HG03066 (cell line): Measurements from ENCODE around the gene IQSEC1.

ENCODE experiments used
- ATAC-seq: cut with Tn5 transposase; IDR thresholded peaks from one replicate; pipeline ENCODE4 v1.9.1; 2021; ENCODE audit warnings: low read depth; ENCODE audit not compliant: unreplicated experiment

IQSEC1 gene

GRCh38 chr3:12961007-12961696 lies 112.1 kb downstream of the IQSEC1 start:
- ATAC-seq = no peak

- no peak for ATAC-seq
Observed at GRCh38 chr3:12960497-12960896, 112.7 kb downstream of the IQSEC1 start.

GRCh38 chr3:12959838-12960378 lies 113.3 kb downstream of the IQSEC1 start:
- no peak for ATAC-seq

GRCh38 chr3:12959410-12959809 lies 113.8 kb downstream of the IQSEC1 start:
- no peak for ATAC-seq

- no peak for ATAC-seq
Observed at GRCh38 chr3:12957824-12958792, 115.1 kb downstream of the IQSEC1 start.

GRCh38 chr3:12957339-12957738 lies 115.9 kb downstream of the IQSEC1 start:
- ATAC-seq = no peak

- no peak for ATAC-seq
Observed at GRCh38 chr3:12956316-12956660, 116.9 kb downstream of the IQSEC1 start.

- no peak for ATAC-seq
Observed at GRCh38 chr3:12955651-12956315, 117.4 kb downstream of the IQSEC1 start.

GRCh38 chr3:12954891-12955650 lies 118.2 kb downstream of the IQSEC1 start:
- peak; percentile 47 for ATAC-seq

- ATAC-seq = no peak
Observed at GRCh38 chr3:12954180-12954579, 119.0 kb downstream of the IQSEC1 start.

- no peak for ATAC-seq
Observed at GRCh38 chr3:12953201-12953995, 119.8 kb downstream of the IQSEC1 start.

- ATAC-seq = no peak
Observed at GRCh38 chr3:12952343-12953200, 120.7 kb downstream of the IQSEC1 start.

GRCh38 chr3:12948891-12949711 lies 124.1 kb downstream of the IQSEC1 start:
- peak; percentile 50 for ATAC-seq

- ATAC-seq = no peak
Observed at GRCh38 chr3:12948371-12948770, 124.9 kb downstream of the IQSEC1 start.

GRCh38 chr3:12947504-12948369 lies 125.5 kb downstream of the IQSEC1 start:
- ATAC-seq = no peak

- ATAC-seq = no peak
Observed at GRCh38 chr3:12946649-12947316, 126.4 kb downstream of the IQSEC1 start.
